AG09319 (cell line): ENCODE results near the gene CHCHD6.

ENCODE experiments used
- DNase-seq: peaks from one replicate; pipeline ENCODE4 v3.0.0-alpha.2; 2010; ENCODE audit warnings: low read depth; ENCODE audit errors: extremely low read depth
- CTCF ChIP-seq: IDR thresholded peaks from 2 replicates; pipeline ENCODE4 v1.5.1; 2011; ENCODE audit warnings: low read depth, mild to moderate bottlenecking, inconsistent platforms, low read length, moderate library complexity

Gene CHCHD6

GRCh38 chr3:126963261-126964190, 259.5 kb downstream of the CHCHD6 start:
- TF ChIP-seq CTCF, result no peak
- DNase-seq, result no peak

GRCh38 chr3:126964261-126964660, 260.2 kb downstream of the CHCHD6 start:
- no peak for DNase-seq

GRCh38 chr3:126964950-126965349, 260.9 kb downstream of the CHCHD6 start:
- no peak for DNase-seq
- no peak for TF ChIP-seq CTCF

More at GRCh38 chr3:126964261-126964660, 260.2 kb downstream of the CHCHD6 start:
- no peak for TF ChIP-seq CTCF

GRCh38 chr3:126965526-126966080, 261.6 kb downstream of the CHCHD6 start:
- no peak for TF ChIP-seq CTCF
- DNase-seq, result no peak

GRCh38 chr3:126967386-126967785, 263.3 kb downstream of the CHCHD6 start:
- DNase-seq, result no peak
- TF ChIP-seq CTCF, result no peak

GRCh38 chr3:126968391-126969390, 264.7 kb downstream of the CHCHD6 start:
- TF ChIP-seq CTCF, result no peak
- no peak for DNase-seq
